IMR-90 (cell line): ENCODE results near the gene PPP1R12B. TPM values are rescaled to one million over a fixed set of nuclear protein-coding genes. Genes with fewer than 3 reads are reported as not detected.
"Not testable (repeated sequence)": the region's sequence is repeated elsewhere in the genome, so short reads cannot be mapped to it uniquely, and the experiment has no call there.

Source experiments
- ATAC-seq: fragments of 200-7000 bp; cut with Tn5 transposase; 2 replicates; pipeline ENCODE4 v1.9.1; 2020; ENCODE audit warnings: low read depth, mild to moderate bottlenecking, moderate library complexity
- BruUV-seq: library from RNA; stranded (reverse); fragments of 400-500 nt; replicated peaks from 2 replicates; lab custom pipeline; 2021; lab: Mats Ljungman, UMichigan
- CTCF ChIA-PET: fragments of 300-600 bp; formaldehyde crosslinking; extraction: SDS; loops from one replicate; lab custom pipeline; 2021; ENCODE audit warnings: antibody characterized with exemption; lab: Yijun Ruan, JAX
- POLR2A ChIA-PET: fragments of 300-600 bp; sonication (Branson Sonifier 250); formaldehyde crosslinking; loops from one replicate; lab custom pipeline; 2022; ENCODE audit warnings: antibody characterized with exemption; ENCODE audit not compliant: unreplicated experiment; lab: Charles Lee
- DNase-seq: peaks from one replicate; pipeline ENCODE4 v3.0.0; 2013
- H2AFZ ChIP-seq: replicated peaks from 2 replicates; pipeline ENCODE3; 2013; ENCODE audit warnings: low read length, mild to moderate bottlenecking; ENCODE audit not compliant: poor library complexity
- H2AK5ac ChIP-seq: 2 replicates; pipeline ENCODE4 v1.6.1; 2013; ENCODE audit warnings: low read depth, low read length, inconsistent platforms
- H2AK9ac ChIP-seq: replicated peaks from 2 replicates; pipeline ENCODE3; 2013; ENCODE audit warnings: mild to moderate bottlenecking, low read depth, low read length, moderate library complexity; ENCODE audit not compliant: poor library complexity
- H2BK120ac ChIP-seq: 2 replicates; pipeline ENCODE4 v1.6.1; 2013; ENCODE audit warnings: low read depth, low read length, inconsistent platforms
- H2BK15ac ChIP-seq: 3 replicates; pipeline ENCODE4 v1.6.1; 2013; ENCODE audit warnings: low read depth, low read length, inconsistent platforms
- H2BK20ac ChIP-seq: 2 replicates; pipeline ENCODE4 v1.6.1; 2013; ENCODE audit warnings: low read depth, mild to moderate bottlenecking, inconsistent platforms, low read length, moderate library complexity
- H2BK5ac ChIP-seq: 2 replicates; pipeline ENCODE4 v1.6.1; 2013; ENCODE audit warnings: mild to moderate bottlenecking, low read depth, low read length, inconsistent platforms; ENCODE audit not compliant: poor library complexity, severe bottlenecking
- H3K14ac ChIP-seq: replicated peaks from 2 replicates; pipeline ENCODE4 v1.6.1; 2013; ENCODE audit warnings: low read depth, low read length, inconsistent platforms
- H3K18ac ChIP-seq: 2 replicates; pipeline ENCODE4 v1.6.1; 2013; ENCODE audit warnings: low read depth, low read length, control low read depth
- H3K23ac ChIP-seq: 2 replicates; pipeline ENCODE4 v1.6.1; 2013; ENCODE audit warnings: low read depth, low read length, inconsistent platforms
- H3K27ac ChIP-seq: 2 replicates; pipeline ENCODE4 v1.5.1; 2013; ENCODE audit warnings: mild to moderate bottlenecking, control low read depth, low read length; ENCODE audit not compliant: insufficient read depth
- H3K27me3 ChIP-seq: 2 replicates; pipeline ENCODE4 v1.6.1; 2013; ENCODE audit warnings: low read length; ENCODE audit not compliant: control insufficient read depth, insufficient read depth
- H3K36me3 ChIP-seq: 2 replicates; pipeline ENCODE4 v1.6.1; 2013; ENCODE audit warnings: low read length, mixed read lengths; ENCODE audit not compliant: control insufficient read depth, insufficient read depth
- H3K4ac ChIP-seq: 2 replicates; pipeline ENCODE4 v1.6.1; 2013; ENCODE audit warnings: low read depth, low read length, inconsistent platforms
- H3K4me1 ChIP-seq: 2 replicates; pipeline ENCODE4 v1.6.1; 2013; ENCODE audit warnings: low read length, mixed read lengths; ENCODE audit not compliant: control insufficient read depth, insufficient read depth
- H3K4me2 ChIP-seq: 2 replicates; pipeline ENCODE4 v1.6.1; 2013; ENCODE audit warnings: low read depth, mild to moderate bottlenecking, control low read depth, low read length, moderate library complexity
- H3K4me3 ChIP-seq: 2 replicates; pipeline ENCODE4 v1.5.1; 2013; ENCODE audit warnings: low read depth, mild to moderate bottlenecking, control low read depth, low read length, moderate library complexity; ENCODE audit not compliant: insufficient read depth
- H3K56ac ChIP-seq: 2 replicates; pipeline ENCODE4 v1.6.1; 2013; ENCODE audit warnings: low read length, inconsistent platforms; ENCODE audit not compliant: insufficient read depth; ENCODE audit errors: extremely low read depth
- H3K79me1 ChIP-seq, 2 experiments: 2 replicates each; pipeline ENCODE4 v1.6.1; 2013; ENCODE audit warnings: low read length in 2 of 2, inconsistent platforms in 1 of 2, low read depth in 1 of 2
- H3K9ac ChIP-seq: 2 replicates; pipeline ENCODE4 v1.6.1; 2013; ENCODE audit warnings: low read depth, low read length, control low read depth
- H3K9me1 ChIP-seq: 2 replicates; pipeline ENCODE4 v1.6.1; 2013; ENCODE audit warnings: low read length, inconsistent platforms; ENCODE audit not compliant: insufficient read depth
- H3K9me3 ChIP-seq: 2 replicates; pipeline ENCODE4 v1.6.1; 2013; ENCODE audit warnings: low read length; ENCODE audit not compliant: control insufficient read depth, insufficient read depth
- H4K20me1 ChIP-seq: 2 replicates; pipeline ENCODE4 v1.6.1; 2013; ENCODE audit warnings: low read length, inconsistent platforms; ENCODE audit not compliant: insufficient read depth
- H4K5ac ChIP-seq: 2 replicates; pipeline ENCODE4 v1.6.1; 2013; ENCODE audit warnings: mild to moderate bottlenecking, low read depth, low read length, control low read depth
- H4K8ac ChIP-seq, 2 experiments: 2 replicates each; pipeline ENCODE4 v1.6.1; 2013; ENCODE audit warnings: low read depth in 2 of 2, low read length in 2 of 2, control low read depth in 1 of 2, inconsistent platforms in 1 of 2
- H4K91ac ChIP-seq: 2 replicates; pipeline ENCODE4 v1.6.1; 2013; ENCODE audit warnings: low read depth, low read length, inconsistent platforms; ENCODE audit not compliant: insufficient read depth
- dilution Hi-C: fragments of 300-500 bp; cut with HindIII; formaldehyde crosslinking; loops from one replicate; pipeline ENCODE4 v1.14.3; 2018; ENCODE audit warnings: low sequenced_read_pairs; ENCODE audit not compliant: unreplicated experiment
- in situ Hi-C: fragments of 300-500 bp; cut with MboI; formaldehyde crosslinking; loops from 3 replicates; pipeline ENCODE4 v1.14.3; 2019; ENCODE audit warnings: low sequenced_read_pairs, inconsistent platforms, mixed read lengths
- intact Hi-C: fragments of 100-400 bp; cut with micrococcal nuclease; formaldehyde crosslinking; loops from 2 replicates; pipeline ENCODE4 v1.10.0; 2022
- polyA plus RNA-seq, 3 experiments: library from polyadenylated mRNA; depleted of rRNA; stranded (reverse); fragments of >200 nt; gene quantifications; 2 replicates each; pipeline ENCODE4 v1.2.3, GENCODE V29; 2012; ENCODE audit warnings: low replicate concordance in 1 of 3
- total RNA-seq: library from RNA; depleted of rRNA; stranded (reverse); fragments of >200 nt; gene quantifications from 2 replicates; pipeline ENCODE4 v1.2.3, GENCODE V29; 2012

The PPP1R12B gene
- total and polyA plus RNA-seq, 2 of the 4 experiments (the other 2 are of a cell fraction): 8.5 to 12.0 TPM

DNA sequence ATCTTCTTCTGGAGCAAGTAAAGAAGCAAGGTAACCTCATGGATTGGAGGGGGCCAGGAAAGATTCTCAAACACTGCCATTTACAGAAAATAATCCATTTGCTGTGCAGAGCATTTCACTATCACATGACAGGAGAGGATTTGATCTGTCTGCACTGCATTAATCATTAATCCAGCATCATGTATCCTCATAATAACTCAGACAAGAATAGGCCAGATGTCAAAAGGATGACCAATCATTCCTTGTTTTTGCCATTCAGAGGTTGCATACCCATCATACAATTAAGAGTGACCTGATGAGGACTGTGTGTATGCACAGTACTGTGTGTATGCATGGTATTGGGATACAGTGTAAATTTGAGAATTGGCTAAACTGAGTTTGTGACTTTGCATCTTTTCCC is 74.2 kb downstream of the PPP1R12B start:
- H4K8ac ChIP-seq, in situ Hi-C loops, H3K4me3 ChIP-seq, H3K27me3 ChIP-seq, POLR2A ChIA-PET, H2BK20ac ChIP-seq, H2AK5ac ChIP-seq, H3K56ac ChIP-seq, H3K4ac ChIP-seq, H4K20me1 ChIP-seq, H2AFZ ChIP-seq, DNase-seq, H2BK120ac ChIP-seq, CTCF ChIA-PET, H2AK9ac ChIP-seq, H3K79me1 ChIP-seq, H4K5ac ChIP-seq, H3K18ac ChIP-seq, H3K14ac ChIP-seq, H3K9me1 ChIP-seq, H2BK5ac ChIP-seq, BruUV-seq, dilution Hi-C loops, H3K9me3 ChIP-seq, intact Hi-C loops, H3K4me2 ChIP-seq, H3K27ac ChIP-seq, H3K36me3 ChIP-seq, H3K23ac ChIP-seq, H4K91ac ChIP-seq, H3K9ac ChIP-seq, H3K4me1 ChIP-seq, ATAC-seq, H2BK15ac ChIP-seq: not testable (repeated sequence)
